ENCODE results near the gene RELA.
"Not testable (repeated sequence)": the region's sequence is repeated elsewhere in the genome, so short reads cannot be mapped to it uniquely, and the experiment has no call there.

The RELA gene

DNA sequence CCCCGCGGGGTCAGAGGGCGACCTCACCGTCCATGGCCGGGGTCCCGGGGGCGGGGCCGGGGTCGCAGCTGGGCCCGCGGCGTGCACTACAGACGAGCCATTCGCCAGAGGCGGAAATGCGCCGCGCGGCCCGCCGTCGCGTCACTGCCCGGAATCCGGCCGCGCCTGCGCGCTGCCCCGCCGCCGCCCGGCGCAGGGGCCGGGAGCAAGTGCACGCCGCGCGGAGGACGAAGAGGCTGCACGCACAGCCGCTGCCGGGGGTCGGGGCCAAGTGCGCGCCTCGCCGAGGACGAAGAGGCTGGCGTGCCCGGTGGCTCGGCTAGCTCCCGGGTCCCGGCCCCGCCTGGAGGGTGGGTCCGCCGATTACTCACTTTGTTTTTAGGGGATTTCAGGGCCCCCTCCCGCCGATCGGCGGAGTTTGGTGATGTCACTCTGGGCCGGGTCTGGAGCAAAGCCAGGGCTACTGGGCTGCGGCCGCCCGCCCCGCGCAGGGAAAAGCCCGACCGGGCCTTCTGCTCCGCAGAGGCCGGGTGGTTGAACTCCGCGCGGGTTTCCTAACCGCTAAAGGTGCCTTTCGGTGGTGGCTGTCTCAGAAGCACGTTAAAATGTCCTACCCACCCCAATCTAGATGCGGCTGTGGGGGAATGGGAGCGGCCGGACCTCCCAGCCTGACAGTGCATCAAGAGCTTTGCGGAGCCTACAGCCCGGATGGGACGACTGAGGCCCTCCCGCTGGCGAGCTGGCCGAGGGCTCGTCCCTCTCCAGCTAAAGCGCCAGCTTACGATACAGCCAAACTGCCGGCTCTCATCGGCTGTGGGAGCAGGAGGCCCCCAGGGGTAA, at the start of gene RELA:
Gene RELA, minus strand, starts transcription at position 118 of the 840 bp plus-strand sequence. Its CDS starts 84 bp downstream, at position 34.
- DNase-seq, result peak; percentile 86

DNA sequence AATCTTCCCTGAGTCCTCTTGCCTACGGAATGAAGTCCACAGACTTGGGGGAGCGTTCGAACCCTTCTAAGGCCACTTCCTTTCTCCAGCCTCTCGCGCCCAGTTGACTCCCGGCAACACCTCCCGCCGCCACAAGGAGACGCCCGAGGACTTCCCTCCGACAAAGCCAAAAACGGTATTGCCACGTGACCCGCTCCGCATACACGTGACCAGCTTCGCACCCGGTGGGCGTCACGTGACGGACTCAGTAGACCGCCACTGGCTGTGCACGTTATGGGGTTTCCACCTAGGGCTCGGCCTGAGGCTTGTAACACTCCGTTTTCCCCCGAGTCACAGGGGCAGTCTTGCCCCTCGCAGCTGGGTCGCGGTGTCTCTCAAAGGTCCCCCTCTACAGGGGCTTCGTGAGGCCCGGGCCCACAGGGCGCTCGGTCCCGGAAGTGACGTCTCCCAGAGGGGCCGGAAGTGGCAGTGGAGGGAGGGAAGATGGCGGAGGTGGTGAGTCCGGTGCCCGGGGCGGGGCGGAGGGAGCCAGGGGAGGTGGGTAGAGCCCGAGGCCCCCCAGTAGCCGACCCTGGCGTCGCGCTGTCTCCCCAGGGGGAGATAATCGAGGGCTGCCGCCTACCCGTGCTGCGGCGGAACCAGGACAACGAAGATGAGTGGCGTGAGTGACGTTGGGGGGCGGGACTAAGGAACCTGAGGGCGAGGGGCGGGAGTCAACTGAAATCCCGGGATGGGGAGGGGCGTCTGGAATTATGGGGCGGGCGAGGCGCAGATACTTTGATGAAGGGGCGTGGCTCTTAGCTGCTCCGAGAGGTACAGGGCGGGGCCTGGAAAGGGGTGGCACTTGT, 49.3 kb upstream of the RELA start, which contains the start of gene KAT5:
Gene KAT5, plus strand, starts transcription at position 468 of the 848 bp plus-strand sequence. Its CDS starts 16 bp downstream, at position 484.
- DNase-seq, result peak; percentile 98

DNA sequence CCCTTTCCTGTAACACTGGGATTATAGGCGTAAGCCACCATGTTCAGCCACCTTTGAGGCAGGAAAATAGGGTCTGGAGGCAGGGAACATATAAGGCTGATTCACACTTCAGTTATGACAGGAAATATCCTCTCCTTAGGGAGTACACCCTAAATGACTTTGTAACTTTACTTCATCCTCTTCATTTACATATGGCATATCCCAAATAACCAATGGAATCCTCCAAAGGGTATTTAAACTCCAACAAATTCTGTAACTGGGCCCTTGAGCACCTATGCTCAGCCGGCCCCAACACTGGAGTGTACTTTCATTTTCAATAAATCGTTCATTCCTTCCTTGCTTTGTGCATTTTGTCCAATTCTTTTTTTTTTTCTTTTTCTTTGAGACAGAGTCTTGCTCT, 47.7 kb upstream of the RELA start:
- no peak for DNase-seq

DNA sequence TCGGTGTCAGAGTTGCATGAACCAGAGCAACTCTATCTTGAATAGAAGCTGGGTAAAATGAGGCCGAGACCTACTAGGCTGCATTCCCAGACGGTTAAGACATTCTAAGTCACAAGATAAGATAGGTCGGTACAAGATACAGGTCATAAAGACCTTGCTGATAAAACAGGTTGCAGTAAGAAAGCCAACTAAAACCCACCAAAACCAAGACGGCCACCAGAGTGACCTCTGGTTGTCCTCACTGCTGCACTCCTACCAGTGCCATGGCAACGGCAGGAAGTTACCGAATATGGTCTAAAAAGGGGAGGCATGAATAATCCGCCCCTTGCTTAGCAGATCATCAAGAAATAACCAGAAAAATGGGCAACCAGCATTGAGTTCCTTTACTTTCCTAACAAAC, 46.9 kb upstream of the RELA start:
- no peak for DNase-seq

DNA sequence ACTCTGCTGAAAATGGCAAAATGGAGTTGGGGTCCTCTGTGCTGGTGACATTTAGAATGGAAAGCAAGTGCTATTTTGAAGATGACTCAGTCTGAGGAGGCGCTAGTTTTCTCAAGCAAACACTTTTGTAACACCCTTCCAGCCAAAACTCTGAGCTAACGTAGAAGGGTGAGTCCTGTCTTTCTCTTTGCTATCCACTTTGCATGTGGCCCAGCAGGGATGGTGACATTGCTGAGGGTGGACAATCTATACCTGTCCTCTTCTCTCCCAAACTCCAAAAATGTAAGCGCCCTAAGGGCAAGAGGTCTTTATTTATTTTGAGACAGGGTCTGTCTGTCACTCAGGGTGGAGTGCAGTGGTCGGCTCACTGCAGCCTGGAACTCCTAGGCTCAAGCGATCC, 45.7 kb upstream of the RELA start:
- no peak for DNase-seq

DNA sequence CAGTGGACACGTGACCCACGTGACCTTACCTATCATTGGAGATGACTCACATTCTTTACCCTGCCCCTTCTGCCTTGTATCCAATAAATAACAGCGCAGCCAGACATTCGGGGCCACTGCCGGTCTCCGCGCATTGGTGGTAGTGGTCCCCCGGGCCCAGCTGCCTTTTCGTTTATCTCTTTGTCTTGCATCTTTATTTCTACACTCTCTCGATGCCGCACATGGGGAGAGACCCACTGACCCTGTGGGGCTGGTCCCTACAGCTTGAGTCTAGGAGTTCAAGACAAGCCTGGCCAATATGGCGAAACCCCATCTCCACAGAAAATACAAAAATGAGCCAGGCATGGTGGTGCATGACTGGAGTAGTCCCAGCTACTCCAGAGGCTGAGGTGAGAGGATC, 44.3 kb upstream of the RELA start:
- DNase-seq, result not testable (repeated sequence)

DNA sequence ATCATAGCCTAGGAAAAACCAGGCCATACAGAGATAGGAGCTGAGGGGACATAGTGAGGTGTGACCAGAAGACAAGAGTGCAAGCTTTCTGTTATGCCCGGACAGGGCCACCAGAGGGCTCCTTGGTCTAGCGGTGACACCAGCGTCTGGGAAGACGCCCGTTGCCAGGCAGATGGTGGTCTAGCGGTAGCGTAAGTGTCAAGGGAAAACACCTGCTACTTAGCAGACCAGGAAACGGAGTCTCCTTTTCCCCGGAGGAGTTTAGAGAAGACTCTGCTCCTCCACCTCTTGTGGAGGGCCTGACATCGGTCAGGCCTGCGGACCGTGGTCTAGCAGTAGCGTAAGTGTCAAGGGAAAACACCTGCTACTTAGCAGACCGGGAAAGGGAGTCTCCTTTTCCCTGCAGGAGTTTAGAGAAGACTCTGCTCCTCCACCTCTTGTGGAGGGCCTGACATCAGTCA, 43.6 kb upstream of the RELA start:
- peak; percentile 26 for DNase-seq

DNA sequence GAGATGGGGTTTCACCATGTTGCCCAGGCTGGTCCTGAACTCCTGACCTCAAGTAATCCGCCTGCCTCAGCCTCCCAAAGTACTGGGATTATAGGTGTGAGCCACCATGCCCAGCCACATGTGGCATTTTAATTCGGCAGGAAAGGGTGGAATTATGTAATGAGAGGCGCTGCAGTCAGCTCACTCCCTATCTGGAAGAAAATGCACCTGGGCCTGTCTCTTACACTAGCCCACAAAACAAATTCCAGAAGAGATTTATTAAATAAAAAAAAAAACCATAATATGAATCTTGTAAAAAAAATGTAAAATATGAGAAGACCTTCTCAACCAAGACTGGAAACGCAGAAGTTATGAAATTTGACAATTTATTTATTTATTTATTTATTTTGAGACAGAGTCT, 41.1 kb upstream of the RELA start:
- no peak for DNase-seq

DNA sequence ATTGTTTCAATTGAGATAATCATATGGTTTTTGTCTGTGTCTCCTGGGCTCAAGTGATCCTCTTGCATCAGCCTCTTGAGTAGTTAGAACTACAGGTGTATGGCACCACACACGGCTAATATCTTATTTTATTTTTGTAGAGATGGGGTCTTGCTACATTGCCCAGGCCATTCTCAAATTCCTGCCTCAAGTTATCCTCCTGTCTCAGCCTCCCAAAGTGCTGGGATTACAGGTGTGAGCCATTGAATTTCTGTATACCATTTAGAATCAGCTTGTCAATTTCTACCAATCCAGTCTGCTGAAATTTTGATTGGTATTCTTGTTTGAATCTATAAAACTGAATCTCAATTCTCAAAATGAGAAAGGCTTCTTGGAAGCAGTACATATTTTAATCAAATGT, 39.0 kb upstream of the RELA start:
- DNase-seq, result no peak

DNA sequence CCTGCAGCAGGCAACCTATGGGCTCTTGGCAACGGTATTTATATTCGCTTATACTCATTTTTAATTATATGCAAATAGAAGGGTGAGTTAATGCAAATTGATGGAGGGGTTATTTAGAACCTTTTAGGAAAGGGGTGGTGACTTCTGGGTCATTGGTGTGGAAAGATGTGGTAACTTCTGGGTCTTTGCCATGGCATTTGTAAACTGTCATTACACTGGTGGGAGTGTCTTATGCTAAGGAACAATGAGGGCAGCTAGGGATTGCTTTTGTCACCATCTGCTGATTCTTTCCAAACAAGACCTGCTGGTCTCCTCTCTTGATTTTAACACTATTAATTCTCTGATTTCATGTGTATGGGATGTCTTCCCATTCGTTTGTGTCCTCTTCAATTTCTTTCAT, 37.7 kb upstream of the RELA start:
- DNase-seq, result no peak

DNA sequence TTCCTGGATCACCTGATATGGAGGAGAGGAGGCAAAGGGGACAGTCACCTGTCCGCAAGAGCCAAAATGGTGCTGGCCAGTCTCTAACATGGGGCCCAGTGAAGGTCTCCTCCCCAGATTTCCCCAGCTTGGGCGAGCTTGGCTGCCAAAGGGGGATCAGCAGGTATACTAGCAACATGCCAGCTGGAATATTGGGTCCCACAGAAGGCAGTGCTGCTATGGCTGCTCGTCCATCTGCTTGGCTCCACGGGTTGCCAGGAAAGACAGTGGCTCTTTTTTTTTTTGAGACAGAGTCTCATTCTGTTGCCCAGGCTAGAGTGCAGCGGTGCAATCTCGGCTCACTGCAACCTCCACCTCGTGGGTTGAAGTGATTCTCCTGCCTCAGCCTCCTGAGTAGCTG, 36.6 kb upstream of the RELA start:
- DNase-seq, result no peak

DNA sequence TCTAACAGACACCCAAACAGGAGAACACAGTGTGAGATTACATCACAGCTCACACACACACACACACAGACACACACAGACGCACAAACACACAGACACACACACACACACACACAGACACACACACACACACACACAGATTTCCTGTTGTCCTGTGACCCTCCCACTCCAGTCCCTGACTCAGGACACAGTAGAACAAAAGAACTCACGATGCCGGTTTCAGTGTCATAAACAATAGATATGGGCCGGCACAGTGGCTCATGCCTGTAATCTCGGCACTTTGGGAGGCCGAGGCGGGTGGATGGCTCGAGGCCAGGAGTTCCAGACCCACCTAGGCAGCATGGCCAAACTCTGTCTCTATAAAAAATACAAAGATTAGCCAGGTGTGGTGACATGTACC, 35.5 kb upstream of the RELA start:
- DNase-seq, result no peak

DNA sequence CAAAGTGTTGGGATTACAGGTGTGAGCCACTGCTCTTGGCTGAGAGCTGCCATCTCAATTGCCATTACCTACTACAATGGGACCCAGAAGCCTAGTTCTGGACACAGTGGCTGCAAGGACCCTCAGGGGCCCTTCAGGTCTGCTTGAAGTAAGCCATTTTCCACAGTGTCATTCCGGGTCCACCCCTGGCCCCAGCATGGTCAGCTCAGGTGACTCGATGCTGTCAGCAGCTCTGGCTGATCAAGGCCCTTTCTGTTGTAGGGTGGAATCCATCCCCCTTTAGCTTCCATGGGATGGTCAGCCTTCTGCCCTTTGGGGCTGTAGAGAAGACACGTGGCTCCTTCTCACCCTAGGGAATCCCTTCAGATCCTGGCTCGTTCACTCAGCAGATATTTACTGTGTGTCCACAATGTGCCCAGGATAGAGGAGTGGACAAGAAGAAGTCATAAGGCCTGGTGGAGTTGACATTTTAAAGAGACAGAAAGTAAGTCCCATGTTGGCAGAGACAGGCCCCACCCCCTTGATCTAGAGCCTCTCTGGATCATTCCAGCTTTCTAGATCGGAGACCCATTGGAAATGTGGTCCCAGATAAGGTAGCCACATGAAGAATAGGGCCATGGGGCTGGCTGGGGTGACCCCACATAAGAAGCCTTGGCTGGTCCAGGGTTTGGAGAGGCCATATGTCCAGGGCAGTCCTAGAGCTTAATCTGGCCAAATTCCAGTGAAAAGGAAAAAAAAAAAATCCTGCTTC, 34.3 kb upstream of the RELA start:
- no peak for DNase-seq

DNA sequence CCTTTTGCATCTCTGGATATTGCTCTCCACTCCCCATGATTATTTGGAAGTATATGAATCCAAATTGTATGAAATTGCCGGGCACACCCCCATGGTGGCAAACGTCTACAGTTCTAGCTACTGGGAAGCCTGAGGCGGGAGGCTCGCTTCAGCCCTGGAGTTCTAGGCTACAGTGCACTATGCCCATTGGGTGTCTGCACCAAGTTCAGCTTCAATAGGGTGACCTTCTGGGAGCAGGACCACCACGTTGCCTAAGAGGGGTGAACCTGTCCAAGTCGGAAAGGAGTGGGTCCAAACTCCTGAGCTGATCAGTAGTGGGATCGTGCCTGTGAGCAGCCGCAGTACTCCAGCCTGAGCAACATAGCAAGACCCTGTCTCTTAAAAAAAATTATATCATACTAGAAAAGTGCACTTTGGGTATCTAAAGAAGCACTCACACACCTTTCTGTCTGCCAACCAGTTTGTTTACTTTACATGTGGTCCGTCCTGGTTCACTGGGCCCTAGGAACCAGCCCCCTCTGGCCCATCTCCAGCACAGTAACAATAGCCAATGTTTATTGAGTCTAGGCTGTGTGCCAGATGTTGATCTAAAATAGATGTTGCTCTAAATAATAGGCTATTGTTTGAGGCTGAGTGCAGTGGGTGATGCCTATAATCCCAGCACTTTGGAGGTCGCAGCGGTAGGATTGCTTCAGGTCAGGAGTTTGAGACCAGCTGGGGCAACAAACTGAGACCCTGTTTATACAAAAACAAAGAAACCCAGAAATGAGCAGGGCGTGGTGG, 32.9 kb upstream of the RELA start:
- DNase-seq, result peak; percentile 88

DNA sequence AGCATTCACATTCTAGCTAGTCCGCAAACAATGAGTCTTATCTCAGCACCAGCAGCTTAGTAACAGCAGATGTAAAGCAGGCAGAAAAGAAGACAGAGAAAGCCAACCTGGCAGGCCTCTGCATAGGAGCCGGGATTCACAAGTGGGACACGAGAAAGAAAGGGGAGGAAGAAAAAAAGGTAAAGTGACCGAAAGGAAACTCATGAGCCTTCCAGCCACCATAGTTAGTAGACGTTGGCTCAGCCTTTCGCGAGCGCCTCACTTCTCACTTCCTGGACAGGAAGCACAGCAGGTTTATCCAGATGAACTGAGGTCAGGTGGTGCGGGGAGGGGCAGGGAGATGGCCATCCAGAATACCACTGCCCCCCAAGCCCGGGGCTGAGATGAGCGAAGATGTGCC, 29.7 kb upstream of the RELA start:
- no peak for DNase-seq

DNA sequence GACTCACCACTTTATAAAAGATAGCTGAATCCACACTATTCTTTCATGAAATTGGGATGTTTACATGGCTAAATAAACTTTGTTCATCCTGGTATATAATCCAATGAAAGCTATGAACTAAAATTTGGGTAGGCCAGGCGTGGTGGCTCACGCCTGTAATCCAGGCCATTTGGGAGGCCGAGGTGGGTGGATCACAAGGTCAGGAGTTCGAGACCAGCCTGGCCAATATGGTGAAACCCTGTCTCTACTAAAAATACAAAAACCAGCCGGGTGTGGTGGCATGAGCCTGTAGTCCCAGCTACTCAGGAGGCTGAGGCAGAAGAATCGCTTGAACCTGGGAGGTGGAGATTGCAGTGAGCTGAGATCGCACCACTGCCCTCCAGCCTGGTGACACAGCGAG, 29.1 kb upstream of the RELA start:
- not testable (repeated sequence) for DNase-seq

DNA sequence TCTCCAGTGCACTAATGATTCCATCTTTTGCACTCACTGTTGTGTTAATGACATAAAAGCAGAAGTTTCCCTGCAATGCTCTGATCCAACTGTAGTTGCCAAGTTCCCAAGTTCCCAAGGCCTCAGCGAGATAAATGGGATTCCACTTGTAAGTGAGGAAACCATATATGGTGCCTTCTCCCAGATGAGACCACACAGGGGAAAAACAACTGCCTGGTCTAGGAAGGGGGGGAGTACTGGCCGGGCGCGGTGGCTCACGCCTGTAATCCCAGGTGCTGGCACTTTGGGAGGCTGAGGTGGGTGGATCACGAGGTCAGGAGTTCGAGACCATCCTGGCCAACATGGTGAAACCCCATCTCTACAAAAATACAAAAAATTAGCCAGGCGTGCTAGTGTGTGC, 23.3 kb upstream of the RELA start:
- no peak for DNase-seq

DNA sequence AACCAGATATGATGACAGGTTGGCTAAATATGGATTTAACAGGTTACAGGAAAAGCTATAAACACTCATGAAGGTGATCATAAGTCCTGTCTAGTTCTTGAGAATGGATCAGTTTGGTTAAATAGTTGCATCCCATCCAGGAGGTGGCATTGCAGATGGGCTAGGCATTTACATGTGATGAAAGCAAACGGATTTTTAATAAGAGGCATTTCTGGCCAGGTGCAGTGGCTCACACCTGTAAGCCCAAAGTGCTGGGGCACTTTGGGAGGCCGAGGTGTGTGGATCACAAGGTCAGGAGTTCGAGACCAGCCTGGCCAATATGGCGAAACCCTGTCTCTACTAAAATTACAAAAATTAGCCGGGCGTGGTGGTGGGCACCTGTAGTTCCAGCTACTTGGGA, 20.8 kb upstream of the RELA start:
- DNase-seq, result not testable (repeated sequence)

DNA sequence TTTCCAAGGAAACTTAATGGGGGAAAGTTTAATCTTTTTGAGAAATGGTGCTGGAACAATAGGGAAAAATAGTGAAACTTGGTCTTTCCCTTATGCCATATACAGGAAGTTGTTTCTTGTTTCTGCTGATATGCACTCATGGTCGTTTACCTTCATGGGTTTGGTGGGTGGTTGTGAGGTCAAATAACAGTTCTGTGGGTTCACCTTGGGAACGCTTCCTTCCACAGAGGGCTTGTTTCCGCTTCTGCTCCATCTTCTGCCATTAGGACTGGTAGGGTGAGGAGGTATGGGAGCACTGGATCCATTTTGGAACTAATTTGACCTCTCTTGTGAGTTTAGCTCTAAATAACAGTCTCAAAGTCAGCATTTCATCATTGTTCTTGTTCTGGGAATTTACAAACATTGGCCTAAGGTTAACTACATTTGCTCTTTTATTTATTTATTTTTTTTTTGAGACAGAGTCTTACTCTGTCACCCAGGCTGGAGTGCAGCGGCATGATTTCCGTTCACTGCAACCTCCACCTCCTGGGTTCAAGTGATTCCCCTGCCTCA, 17.6 kb upstream of the RELA start:
- DNase-seq, result no peak

DNA sequence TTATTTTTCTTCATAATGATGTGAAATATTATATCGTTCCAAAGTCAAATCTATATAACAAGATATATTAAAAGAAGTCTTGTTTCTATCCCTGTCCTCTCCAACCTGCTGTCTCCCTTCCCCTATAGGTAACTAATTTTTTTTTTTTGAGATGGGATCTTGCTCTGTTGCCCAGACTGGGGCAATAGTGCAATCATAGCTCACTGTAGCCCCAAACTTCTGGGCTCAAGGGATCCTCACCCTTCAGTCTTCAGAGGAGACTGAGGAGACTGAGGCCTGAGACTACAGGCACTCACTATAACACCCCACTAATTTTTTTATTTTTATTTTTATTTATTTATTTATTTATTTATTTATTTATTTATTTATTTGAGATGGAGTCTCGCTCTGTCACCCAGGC, 10.3 kb upstream of the RELA start:
- no peak for DNase-seq

DNA sequence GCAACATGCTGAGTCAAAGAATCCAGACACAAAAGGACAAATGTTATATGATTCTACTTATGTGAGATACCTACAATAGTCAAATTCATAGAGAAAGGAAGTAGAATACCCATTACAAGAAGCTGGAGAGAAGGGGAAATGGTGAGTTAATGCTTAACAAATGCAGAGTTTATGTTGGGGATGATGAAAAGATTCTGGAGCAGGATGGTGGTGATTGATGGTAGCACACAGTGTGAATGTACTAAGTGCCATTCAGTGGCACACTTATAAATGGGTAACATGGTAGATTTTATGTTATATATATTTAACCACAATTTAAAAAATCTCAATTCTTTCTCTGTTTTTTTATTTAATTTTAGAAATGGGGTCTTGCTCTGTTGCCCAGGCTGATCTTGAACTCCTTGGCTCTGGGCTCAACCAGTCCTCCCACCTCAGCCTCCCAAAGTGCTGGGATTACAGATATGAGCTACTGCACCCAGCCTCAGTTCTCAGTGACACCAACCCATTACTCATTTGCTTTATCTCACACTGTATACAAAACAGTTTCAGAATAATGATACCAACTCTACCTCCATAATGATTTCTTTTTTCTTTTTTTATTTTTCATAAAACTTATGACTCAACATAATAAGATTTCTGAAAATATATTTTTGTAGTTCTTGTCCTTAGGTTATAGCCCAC, 9.6 kb upstream of the RELA start:
- DNase-seq, result no peak
